IPS-18c (cell line): Measurements from ENCODE around the gene PTGER3.
"Not testable (repeated sequence)": the region's sequence is repeated elsewhere in the genome, so short reads cannot be mapped to it uniquely, and the experiment has no call there.

Experiments used
- H3K4me3 ChIP-seq: 2 replicates; pipeline ENCODE4 v1.7.0; 2013; ENCODE audit warnings: low read depth, mild to moderate bottlenecking, low read length, moderate library complexity; ENCODE audit not compliant: insufficient read depth
- H3K9me3 ChIP-seq: one replicate; pipeline ENCODE4 v1.6.1; 2013; ENCODE audit warnings: mild to moderate bottlenecking, low read length, moderate library complexity; ENCODE audit not compliant: control insufficient read depth, insufficient read depth

The PTGER3 gene

DNA sequence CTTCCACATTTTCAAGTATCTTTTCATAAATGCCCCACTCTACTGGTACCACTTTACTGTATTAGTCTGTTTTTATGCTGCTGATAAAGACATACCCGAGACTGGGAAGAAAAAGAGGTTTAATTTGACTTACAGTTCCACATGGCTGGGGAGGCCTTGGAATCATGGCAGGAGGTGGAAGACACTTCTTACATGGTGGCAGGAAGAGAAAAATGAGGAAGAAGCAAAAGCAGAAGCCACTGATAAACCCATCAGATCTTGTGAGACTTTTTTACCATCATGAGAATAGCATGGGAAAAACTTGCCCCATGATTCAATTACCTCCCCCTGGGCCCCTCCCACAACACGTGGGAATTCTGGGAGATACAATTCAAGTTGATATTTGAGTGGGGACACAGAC, 107.2 kb downstream of the PTGER3 start:
- not testable (repeated sequence) for H3K4me3 ChIP-seq, H3K9me3 ChIP-seq

DNA sequence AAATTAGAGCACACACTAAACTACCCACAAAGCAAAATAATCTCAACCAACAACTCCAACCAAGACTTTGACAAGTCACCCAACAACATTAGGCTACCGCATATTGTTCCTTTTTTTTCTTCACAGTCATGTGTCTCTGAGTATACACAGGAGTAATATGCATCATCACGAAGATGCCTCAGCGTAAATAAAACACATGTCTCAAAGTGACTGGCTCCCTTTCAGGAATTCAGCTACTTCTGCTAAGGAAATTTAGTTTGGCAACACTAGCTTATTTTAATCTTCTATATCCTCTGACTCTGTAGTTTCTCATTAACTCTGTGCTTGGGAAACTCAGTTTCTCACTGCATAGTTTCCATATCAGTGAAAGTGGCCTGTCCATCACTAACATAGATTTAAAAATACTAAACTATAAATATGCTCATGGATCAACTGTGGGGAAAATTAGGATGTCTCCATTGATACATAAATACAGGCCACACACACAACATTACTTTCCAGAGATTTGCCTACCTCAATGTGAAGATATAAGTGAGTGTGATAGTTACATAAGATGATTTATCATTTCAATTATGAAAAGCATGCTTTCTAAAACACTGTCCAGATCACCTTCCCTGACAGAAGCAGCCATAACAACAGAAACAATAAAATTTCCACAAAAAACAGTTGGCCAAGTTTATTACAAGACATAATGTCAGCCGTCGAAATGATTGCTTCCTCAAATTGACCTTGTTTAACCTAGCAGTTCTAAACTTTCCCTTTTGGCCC, 113.2 kb downstream of the PTGER3 start:
- H3K4me3 ChIP-seq = no peak overlapping the region
- H3K9me3 ChIP-seq = peaks cover 9% of the 10 kb centered on the region

DNA sequence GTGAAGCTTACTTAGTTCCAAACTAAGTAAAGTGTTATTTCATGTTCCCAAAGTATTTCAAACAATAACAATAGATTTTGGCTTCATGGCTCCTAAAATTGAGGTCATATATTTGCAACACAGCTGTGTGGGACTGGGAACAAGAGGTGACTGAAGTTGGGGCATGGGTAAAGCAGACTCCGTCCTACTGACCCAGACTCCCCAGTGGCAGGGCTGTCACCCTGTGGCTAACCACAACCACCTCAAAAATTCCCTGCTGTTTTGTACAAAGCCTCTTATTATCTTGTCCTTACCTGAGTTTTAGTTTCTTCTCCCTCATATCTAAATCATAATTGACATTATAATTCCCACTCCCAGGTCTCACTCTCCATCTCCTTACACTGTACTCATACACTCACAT, 117.6 kb downstream of the PTGER3 start:
- H3K4me3 ChIP-seq = no peak overlapping the region
- H3K9me3 ChIP-seq = peaks cover 2% of the 10 kb centered on the region

DNA sequence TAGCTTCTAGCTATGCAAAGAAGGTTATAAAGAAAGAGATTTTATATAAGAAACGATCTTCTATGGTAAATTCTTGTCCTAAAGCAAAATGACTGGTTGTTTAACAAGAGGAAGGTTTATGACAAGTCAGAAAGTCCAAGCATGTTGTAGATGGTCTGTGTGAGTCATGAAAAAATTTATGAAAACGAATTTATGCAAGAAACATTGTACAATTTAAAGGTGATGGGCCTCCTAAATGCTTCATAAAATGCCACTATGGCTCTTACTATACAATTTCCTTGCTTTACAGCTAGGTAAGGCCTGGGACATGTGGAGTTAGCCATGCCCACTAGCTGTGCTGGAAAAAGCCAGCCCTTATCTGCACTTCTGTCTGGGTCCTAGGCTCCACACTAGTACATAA, 125.4 kb downstream of the PTGER3 start:
- no peak overlapping the region for H3K4me3 ChIP-seq
- peaks cover 6% of the 10 kb centered on the region for H3K9me3 ChIP-seq
